Chondrocyte (in vitro differentiated cells): Measurements from ENCODE around the gene FABP1. TPM values are rescaled to one million over a fixed set of nuclear protein-coding genes. Genes with fewer than 3 reads are reported as not detected.

ENCODE experiments used
- DNase-seq: peaks from one replicate; pipeline ENCODE4 v3.0.0; 2021; ENCODE audit warnings: mixed read lengths, low spot score
- H3K27ac Mint-ChIP-seq: one replicate; pipeline ENCODE4 v1.8.0; 2021; ENCODE audit warnings: mild to moderate bottlenecking, moderate library complexity, mixed read lengths; ENCODE audit not compliant: unreplicated experiment
- H3K27me3 Mint-ChIP-seq: 2 replicates; pipeline ENCODE4 v1.8.0; 2021; ENCODE audit warnings: low read depth, mixed read lengths
- H3K36me3 Mint-ChIP-seq: 2 replicates; pipeline ENCODE4 v1.8.0; 2021; ENCODE audit warnings: low read depth, mixed read lengths
- H3K4me1 Mint-ChIP-seq: 2 replicates; pipeline ENCODE4 v1.8.0; 2021; ENCODE audit warnings: low read depth, mild to moderate bottlenecking, mixed read lengths
- H3K4me3 Mint-ChIP-seq: one replicate; pipeline ENCODE4 v1.8.0; 2021; ENCODE audit warnings: mild to moderate bottlenecking, moderate library complexity, mixed read lengths; ENCODE audit not compliant: unreplicated experiment
- H3K9me3 Mint-ChIP-seq: 2 replicates; pipeline ENCODE4 v1.8.0; 2021; ENCODE audit warnings: low read depth, mixed read lengths
- CTCF ChIP-seq: fragments of 200-600 bp; sonication (generic); IDR thresholded peaks from 2 replicates; pipeline ENCODE4 v1.5.0; 2021; ENCODE audit warnings: antibody characterized with exemption, mild to moderate bottlenecking, moderate library complexity
- total RNA-seq: library from RNA; stranded (reverse); gene quantifications from 3 replicates; pipeline ENCODE4 v1.2.1, GENCODE V29; 2021

Gene FABP1
- total RNA-seq, 1 donor from 2014 or later, result not detected

GRCh38 chr2:88087763-88088162 lies 40.1 kb downstream of the FABP1 start:
- Mint-ChIP-seq H3K36me3 (no peaks in the 10 kb centered on the region), H3K27ac (no peak overlapping the region), H3K4me1 (no peaks in the 10 kb centered on the region), H3K27me3 (peaks cover 5% of the 10 kb centered on the region), H3K9me3 (no peaks in the 10 kb centered on the region), H3K4me3 (no peak overlapping the region)
- DNase-seq, result no peak
- TF ChIP-seq CTCF, result no peak

GRCh38 chr2:88087073-88087472 lies 40.8 kb downstream of the FABP1 start:
- no peaks in the 10 kb centered on the region for H3K4me1 Mint-ChIP-seq
- peaks cover 5% of the 10 kb centered on the region for H3K27me3 Mint-ChIP-seq
- H3K36me3 Mint-ChIP-seq, result no peaks in the 10 kb centered on the region
- no peak for TF ChIP-seq CTCF
- no peak overlapping the region for H3K27ac Mint-ChIP-seq
- H3K4me3 Mint-ChIP-seq, result no peak overlapping the region
- no peaks in the 10 kb centered on the region for H3K9me3 Mint-ChIP-seq
- no peak for DNase-seq

GRCh38 chr2:88086401-88086800 lies 41.5 kb downstream of the FABP1 start:
- Mint-ChIP-seq H3K36me3 (no peaks in the 10 kb centered on the region), H3K4me1 (no peaks in the 10 kb centered on the region), H3K9me3 (no peaks in the 10 kb centered on the region), H3K4me3 (no peak overlapping the region), H3K27ac (no peak overlapping the region), H3K27me3 (peaks cover 5% of the 10 kb centered on the region)
- TF ChIP-seq CTCF, result no peak
- no peak for DNase-seq

- Mint-ChIP-seq H3K4me3 (no peak overlapping the region), H3K27ac (no peak overlapping the region)
Observed at GRCh38 chr2:88085602-88086001, 42.3 kb downstream of the FABP1 start.

GRCh38 chr2:88085099-88085498 lies 42.8 kb downstream of the FABP1 start:
- TF ChIP-seq CTCF, result no peak
- H3K27ac Mint-ChIP-seq, result no peak overlapping the region
- no peak overlapping the region for H3K4me3 Mint-ChIP-seq
- H3K9me3 Mint-ChIP-seq, result no peaks in the 10 kb centered on the region
- no peak for DNase-seq
- H3K36me3 Mint-ChIP-seq, result no peaks in the 10 kb centered on the region
- H3K4me1 Mint-ChIP-seq, result no peaks in the 10 kb centered on the region
- peaks cover 5% of the 10 kb centered on the region for H3K27me3 Mint-ChIP-seq

More at GRCh38 chr2:88085602-88086001, 42.3 kb downstream of the FABP1 start:
- TF ChIP-seq CTCF, result no peak
- H3K27me3 Mint-ChIP-seq, result peaks cover 5% of the 10 kb centered on the region
- no peaks in the 10 kb centered on the region for H3K36me3 Mint-ChIP-seq
- no peaks in the 10 kb centered on the region for H3K9me3 Mint-ChIP-seq
- no peak for DNase-seq
- H3K4me1 Mint-ChIP-seq, result no peaks in the 10 kb centered on the region
